NCI-H82 treated with DMSO at 0.1 percent for 48 hours (cell line): ENCODE results near the gene SMAD6.

Experiments
- DNase-seq: peaks from one replicate; lab custom pipeline; 2025; ENCODE audit not compliant: unreplicated experiment; lab: John Stamatoyannopoulos, UW

Gene SMAD6

DNA sequence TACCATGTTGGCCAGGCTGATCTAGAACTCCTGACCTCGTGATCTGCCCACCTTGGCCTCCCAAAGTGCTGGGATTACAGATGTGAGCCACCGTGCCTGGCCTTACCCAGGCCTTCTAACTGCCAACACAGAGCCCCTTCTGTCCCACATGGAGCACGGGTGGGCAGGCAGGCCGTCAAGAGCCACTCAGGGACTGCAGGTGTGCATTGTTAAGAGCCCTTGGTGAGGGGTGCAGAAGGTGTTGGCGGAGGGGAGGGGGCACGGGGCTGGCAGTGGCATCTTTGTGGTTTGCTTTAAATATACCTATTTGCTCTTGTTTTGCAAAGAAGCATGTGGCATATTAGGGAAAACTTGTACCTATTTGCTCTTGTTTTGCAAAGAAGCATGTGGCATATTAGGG is 37.3 kb downstream of the SMAD6 start:
- DNase-seq, result no peak

DNA sequence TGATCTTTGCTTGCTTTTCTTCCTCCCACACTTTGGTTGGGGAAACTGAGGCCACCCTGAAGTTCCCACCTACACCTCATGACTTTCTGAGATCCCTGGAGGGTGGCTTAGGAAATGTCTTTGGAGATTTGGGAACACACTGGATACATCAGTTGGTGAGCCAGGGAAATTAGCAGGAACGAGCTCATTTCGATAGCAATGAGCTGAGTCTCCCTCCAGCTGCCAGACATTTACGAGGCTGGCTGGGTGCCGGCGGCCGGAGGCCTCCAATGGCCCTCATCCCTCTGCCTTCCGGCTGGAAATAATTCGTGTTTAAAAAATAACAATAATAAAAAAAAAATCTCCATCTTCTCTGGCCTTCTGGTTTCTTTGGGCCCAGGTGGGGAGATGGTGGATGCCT is 38.8 kb downstream of the SMAD6 start:
- DNase-seq, result no peak

DNA sequence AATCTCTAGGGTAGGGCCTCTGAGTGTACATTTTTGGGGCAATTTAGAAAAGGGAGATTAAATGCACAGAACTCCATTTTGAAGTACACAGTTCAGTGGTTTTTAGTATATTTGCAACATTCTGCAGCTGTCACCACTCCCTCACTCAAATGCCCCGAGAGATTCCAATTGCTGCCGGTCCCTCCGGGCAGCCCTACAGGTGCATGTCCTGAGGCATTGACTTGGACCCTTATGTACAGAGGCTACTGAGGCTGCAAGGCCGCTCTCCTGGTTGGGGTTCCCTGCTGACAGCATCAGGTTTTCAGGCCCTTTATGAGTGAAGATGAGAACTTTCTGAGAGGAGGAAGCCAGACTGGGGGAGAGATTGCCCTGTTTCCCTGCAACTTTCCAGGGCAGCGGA is 39.6 kb downstream of the SMAD6 start:
- no peak for DNase-seq

- no peak for DNase-seq
Measured at GRCh38 chr15:66742286-66742685, 40.2 kb downstream of the SMAD6 start.

DNA sequence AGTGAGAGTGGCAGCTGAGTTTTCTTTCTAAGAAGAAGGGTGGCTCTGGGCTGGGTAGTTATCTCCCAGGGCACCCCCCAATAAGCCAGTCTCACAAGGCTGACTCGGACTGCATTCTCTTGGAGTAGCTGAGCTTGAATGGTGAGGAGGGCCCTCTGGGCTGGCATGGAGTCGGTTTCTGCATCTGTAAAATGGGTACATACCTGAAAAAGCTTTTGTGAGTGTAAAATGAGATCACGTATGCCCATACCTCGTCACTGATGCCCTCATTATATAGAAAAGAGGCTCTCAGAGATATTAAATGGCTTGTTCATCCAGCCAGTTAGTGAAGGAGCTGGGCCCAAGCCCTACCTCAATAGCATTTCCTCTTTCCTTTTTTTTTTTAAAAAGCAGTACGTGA is 41.2 kb downstream of the SMAD6 start:
- DNase-seq, result no peak

- no peak for DNase-seq
Measured at GRCh38 chr15:66743703-66744536, 41.9 kb downstream of the SMAD6 start.

GRCh38 chr15:66744610-66745279 is 42.7 kb downstream of the SMAD6 start:
- no peak for DNase-seq

DNA sequence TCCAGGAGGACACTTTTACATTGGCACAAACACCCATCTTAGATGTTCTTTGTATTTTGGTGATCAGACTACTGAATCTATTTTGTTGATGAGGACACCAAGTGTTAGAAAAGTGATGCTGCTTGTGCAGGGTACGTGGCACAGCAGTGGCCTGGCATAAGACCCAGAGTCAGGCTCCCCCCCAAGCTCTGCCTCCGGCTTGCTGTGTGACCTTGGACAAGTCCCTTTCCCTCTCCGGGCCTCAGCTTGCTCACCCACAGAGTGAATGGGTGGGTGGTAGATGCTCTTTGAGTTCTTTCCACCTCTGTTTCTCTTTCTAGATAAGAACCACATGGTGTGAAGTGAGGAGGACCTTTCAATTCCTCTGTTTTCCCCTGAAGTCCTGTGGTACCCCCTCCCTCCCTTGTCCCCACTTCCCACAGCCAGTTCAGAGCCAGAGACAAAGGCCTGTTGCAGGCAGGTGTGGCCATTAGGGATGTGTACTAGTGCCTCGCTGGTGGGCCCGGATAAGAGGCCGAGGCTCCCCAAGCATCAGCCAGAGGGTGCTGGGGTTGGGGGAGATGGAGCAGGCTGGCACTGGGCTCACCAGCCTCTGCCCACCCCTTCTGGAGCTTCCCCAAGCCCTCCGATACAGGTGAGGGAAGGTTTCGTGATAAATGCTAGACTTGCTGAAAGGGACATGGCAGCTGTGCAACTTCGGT is 43.6 kb downstream of the SMAD6 start:
- no peak for DNase-seq

DNA sequence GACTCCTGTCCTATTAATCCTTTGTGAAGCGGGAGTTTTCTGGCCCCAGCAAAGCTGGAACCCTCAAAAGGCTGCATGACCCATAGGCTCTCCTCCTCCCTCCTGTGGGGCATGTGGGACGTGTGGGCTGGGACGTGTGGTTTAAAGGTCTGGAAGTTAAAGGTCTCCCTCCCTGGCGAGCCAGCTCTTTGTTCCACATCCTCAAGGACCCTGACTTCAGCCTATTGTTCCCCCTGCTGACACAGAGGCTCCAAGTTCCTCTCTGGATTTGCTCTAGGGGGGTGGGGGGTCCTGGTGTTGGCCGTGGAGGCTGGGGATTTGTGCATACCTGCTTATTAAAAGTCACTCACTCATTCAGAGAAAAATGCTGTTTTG is 44.2 kb downstream of the SMAD6 start:
- no peak for DNase-seq

GRCh38 chr15:66747223-66747622 is 45.2 kb downstream of the SMAD6 start:
- no peak for DNase-seq

DNA sequence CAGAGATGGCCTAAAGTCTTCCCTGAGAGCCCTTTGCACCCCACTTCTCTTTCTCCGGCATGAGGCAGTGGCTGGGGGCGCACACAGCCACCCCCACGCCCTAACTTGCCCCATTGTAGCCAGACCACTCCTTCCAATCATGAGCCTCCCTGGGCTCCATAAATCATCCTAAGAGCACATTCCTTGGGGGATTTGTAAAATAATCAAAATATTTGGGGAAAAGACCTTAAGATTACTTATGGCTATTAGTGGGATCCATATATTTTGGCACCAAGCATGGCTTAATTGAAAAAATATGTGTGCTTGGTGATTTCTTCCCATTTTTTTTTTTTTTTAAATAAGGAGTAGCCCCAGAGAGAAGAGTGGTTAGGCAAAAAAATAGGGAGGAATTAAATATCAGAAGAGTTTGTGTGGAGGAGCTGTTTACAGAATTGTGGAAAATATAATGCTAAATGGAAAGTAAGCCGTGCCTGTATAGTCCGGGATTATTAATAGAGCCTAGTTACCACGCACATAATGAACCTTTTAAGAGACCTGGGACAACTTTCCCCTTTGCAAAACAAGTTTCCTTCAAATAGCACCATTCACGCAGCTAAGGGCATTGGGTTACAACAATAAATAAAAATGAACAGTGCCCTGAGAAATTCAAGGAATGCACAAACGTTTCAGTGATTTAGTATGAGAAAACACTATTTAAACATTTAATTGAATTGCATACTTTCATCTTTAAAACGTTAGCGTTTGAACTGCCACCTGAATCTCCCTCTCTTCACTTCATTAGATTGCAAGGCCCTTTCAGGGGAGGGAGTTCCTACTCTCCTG is 46.1 kb downstream of the SMAD6 start:
- no peak for DNase-seq

- DNase-seq, result no peak
Measured at GRCh38 chr15:66748708-66749035, 46.6 kb downstream of the SMAD6 start.

GRCh38 chr15:66749841-66750575 is 48.0 kb downstream of the SMAD6 start:
- no peak for DNase-seq

DNA sequence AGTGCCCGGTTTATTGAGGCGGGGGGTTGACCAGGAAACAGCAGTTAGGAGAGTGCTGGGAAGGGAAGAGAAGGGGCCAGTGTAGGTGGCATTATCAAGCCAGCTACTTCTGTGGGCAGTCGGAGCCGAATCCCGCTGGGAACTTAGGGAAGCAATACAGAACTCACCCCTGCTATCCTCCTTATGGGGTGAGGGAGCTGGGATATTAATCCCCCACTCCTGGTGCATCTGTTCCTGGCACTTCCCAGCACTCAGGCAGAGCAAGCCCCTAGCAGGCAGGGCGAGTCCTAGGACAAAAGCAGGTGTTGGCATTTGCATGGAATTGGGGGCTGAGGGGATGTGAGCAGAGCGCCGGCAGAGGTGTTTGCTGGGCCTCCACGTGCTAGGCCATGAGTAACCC is 48.6 kb downstream of the SMAD6 start:
- no peak for DNase-seq

DNA sequence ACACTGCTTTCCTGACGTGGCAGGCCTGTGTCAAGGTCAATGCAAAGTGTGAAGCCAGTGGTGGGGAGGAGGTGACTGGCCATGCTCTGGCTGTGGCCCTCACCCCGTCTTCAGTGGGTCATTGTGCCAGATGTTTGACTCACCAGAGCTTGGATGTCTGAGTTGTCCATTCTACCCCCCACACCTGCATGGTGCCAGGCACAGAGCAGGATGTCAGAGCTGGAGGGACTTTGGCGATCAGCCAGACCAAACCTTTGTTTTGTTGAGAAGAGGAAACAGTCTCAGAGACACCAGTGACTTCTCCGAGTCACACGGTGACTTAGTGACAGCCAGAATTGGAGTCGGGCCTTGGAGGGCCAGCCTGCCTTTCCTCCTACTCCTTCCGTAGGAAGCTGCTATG is 49.5 kb downstream of the SMAD6 start:
- no peak for DNase-seq

DNA sequence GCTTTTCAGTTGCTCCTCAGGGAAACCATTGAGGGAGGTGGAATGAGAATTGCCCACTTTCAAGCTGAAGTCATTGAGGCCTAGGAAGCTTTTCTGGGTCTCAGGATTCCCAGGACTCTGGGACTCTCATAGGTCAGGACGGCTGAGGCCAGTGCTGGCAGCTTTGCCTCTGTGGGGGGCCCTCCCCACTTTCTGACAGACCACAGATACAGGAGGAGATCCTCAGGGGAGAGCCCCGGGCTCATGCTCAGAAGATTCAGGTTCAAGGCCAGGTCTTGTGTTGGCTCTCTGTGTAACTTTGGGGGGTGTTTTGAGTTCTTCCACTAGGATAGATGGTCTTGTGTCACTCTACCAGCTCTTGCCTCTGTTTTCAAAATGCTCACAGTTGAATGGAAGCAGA is 50.0 kb downstream of the SMAD6 start:
- no peak for DNase-seq

- DNase-seq, result no peak
Measured at GRCh38 chr15:66753687-66754377, 51.8 kb downstream of the SMAD6 start.

DNA sequence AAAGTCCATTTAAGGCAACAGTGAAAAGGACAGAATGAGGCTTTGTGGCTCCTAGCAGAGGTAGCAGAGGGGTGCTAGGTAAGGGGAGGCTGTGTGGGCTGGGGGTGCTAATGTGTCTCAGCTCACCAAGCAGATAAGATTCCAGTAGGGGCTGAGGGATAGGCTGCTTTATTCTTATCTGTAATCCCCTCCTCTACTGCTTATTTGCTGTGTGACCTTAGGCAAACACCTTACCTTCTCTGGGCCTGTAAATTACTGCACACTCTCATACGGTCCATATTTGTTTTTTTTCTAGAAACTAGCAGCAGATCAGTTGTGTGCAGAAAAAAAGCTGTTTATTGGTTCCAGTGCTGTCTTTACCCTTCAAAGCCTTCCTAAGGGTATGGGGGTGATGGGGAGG is 52.8 kb downstream of the SMAD6 start:
- no peak for DNase-seq

- no peak for DNase-seq
Measured at GRCh38 chr15:66755298-66756068, 53.4 kb downstream of the SMAD6 start.
